Hepatocyte (in vitro differentiated cells): ENCODE data around the gene DYRK3.

Experiments
- EZH2 ChIP-seq: fragments of 200-600 bp; sonication (generic); IDR thresholded peaks from 2 replicates; pipeline ENCODE4 v1.6.1; 2016; ENCODE audit warnings: antibody characterized with exemption, mild to moderate bottlenecking, borderline replicate concordance
- TF ChIP-seq, protein P1 (sequence below): fragments of 200-600 bp; sonication (generic); IDR thresholded peaks from 2 replicates; pipeline ENCODE4 v1.5.1; 2016; ENCODE audit warnings: antibody characterized with exemption, mild to moderate bottlenecking; ENCODE audit not compliant: poor library complexity

DNA sequence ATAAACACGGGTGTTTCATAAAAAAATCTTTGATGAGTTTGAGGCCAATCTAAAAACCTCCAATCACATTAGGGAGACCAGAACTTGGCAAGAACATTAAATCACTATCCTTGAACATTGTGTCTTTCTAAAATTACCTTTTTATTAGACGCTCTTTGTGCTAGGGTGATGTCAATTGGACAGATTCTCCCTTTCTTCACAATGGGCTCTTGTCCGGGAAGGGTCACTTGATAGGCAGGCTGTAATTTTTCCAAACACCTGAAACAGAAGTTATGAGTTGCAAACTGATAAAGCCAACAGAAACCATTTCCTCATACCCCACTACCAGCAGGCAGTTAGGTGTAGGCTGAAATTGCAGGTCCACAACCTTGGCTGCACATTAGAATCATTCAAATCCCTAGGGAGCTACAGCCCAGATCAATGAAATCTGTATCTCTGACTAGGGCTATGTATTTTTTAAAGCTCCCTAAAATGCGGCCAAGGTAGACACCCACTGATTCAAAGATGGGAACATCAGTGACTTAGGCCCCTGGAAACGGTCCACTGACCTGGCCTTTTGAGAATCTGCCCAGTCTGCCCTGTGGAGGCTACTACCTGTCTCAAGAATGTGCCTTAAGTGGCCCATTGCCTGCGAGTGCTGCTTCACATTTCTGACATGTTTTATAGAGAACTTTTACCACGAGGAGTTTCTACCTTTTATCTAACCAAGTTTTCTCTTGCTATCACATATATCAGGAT is 39.6 kb upstream of the DYRK3 start:
- TF ChIP-seq, protein P1, sequence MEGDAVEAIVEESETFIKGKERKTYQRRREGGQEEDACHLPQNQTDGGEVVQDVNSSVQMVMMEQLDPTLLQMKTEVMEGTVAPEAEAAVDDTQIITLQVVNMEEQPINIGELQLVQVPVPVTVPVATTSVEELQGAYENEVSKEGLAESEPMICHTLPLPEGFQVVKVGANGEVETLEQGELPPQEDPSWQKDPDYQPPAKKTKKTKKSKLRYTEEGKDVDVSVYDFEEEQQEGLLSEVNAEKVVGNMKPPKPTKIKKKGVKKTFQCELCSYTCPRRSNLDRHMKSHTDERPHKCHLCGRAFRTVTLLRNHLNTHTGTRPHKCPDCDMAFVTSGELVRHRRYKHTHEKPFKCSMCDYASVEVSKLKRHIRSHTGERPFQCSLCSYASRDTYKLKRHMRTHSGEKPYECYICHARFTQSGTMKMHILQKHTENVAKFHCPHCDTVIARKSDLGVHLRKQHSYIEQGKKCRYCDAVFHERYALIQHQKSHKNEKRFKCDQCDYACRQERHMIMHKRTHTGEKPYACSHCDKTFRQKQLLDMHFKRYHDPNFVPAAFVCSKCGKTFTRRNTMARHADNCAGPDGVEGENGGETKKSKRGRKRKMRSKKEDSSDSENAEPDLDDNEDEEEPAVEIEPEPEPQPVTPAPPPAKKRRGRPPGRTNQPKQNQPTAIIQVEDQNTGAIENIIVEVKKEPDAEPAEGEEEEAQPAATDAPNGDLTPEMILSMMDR = no peak
- TF ChIP-seq EZH2 = no peak
